T-helper 9 cell (primary cell): Measurements from ENCODE around the gene RUFY3.

Experiments
- DNase-seq: peaks from one replicate; pipeline ENCODE4 v3.0.0-alpha.2; 2020

The RUFY3 gene

DNA sequence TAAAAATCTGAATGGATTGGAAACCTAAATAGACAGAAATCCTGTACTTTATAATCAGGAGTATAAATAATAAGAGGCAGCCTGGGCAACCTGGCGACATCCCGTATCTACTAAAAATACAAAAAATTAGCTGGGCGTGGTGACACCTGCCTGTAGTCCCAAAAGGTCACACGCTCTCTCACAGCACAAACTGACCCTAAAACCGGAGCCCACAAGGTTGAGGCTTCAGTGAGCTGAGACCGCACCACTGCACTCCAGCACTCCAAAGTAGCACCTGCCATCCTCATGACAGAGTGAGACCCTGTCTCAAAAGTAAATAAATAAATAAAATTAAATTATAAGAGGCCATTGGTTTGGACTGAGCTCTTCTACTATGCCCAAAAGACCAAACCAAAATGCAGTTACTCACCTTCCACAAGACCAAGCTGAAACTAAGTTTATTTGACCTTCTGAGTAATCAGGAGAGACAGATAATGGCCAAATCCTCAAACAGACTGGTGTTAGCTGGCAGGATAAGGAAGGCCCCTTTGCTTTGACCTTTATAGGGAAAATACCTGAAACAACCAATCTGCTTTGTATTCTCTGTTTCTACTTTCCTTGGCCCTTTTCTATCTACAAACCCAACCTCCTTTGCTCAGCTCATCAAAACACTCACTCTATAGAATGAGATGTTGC is 121.1 kb downstream of the RUFY3 start:
- DNase-seq = no peak

DNA sequence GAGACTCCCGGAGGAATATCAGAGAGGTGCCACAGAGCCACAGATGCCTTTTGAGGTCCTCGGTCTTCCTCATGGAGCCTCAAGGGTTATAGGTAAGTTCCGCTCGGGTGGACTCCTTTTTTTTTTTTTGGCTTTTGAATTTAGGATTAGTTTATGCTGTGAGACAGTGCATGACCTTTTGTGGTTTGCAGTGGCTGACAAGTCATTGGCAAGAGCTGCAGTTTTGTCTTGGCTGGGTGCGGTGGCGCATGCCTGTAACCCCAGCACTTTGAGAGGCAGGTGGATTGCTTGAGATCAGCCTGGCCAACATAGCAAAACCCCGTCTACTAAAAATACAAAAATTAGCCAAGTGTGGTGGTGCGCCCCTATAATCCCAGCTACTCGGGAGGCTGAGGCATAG is 122.4 kb downstream of the RUFY3 start:
- DNase-seq = no peak

DNA sequence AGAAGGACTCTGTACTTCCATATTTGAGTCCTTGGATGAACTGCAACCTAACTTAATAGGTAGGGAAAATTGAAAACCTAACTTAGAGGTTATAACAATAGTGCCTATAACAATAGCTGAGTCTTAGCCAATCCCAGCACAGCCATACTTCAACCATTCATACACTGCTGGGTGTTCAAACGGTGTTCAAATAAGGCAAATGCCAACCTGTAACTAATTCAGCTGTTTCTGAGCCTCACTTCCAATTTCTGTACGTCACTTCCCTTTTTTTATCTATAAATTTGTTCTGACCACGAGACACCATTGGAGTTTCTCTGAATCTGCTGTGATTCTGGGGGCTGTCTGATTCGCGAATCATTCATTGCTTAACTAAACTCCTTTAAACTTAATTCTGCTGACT is 127.5 kb downstream of the RUFY3 start:
- DNase-seq = no peak

GRCh38 chr4:70855464-70855863 is 133.7 kb downstream of the RUFY3 start:
- no peak for DNase-seq
